ENCODE data around the gene ARHGEF19. TPM values are rescaled to one million over a fixed set of nuclear protein-coding genes. Genes with fewer than 3 reads are reported as not detected.

Gene ARHGEF19
- total RNA-seq, 1 experiment from 2014 or later, result 7.7 TPM

DNA sequence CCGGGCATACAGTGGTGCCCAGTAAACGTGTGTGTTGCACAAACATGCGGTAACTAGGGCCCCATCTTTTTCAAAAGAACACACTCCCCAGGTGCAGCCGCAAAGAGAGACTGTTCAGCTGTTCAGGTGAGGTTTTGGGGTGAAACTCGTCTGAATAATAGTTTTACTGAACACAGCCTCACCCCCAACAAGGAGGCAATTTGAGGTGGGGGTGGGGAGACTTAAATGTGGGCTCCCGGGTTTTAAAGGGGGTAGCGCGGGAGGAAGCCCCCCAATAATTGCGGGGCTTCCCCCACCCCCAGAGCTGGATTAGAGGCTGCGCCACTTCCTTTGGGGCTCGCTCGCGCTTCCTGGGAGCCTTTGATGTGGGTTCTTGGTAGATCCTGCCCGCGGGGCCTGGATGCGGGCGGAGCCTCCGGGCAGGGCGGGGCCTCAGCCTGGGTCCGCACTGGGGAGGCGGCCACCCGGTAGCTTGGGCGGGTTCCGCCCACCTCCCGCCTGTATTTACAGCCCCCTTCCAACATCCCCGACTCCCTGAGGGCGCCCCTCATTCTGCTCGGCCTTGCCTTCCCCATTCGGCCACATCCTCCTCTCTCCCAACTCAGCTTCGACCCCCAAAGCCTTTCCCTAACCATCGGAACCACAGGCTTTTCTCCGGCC, 50.2 kb downstream of the ARHGEF19 start:
- CTCF ChIA-PET, result interaction anchor here (0.5 kb wide), 1 partner anchor 130 kb away, joined by 3 read pairs; no protein-coding TSS in a partner anchor

DNA sequence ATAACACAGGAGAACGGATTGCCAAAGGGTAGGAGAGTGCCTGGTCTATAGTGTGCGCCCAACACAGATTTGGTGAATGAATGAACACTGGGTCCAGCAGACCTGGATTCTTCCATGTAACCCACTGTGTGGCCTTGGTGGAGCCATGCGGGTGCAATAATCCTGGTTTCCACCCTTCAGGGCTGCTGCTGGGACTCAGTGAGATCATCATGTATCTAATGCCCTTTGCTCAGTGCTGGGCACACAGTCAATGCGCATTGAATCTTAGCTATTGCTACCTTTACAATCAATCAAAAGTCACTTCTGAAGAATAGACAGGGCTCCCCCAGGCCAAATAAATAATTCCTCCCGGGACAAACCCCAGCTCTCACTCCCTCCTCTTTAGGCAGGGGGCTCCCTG, 50.7 kb downstream of the ARHGEF19 start:
- Histone ChIP-seq H3K36me3 (ENCODE audit: control insufficient read depth, insufficient read depth, low read length) (no peaks in the 10 kb centered on the region), H3K27me3 (replicated peaks; ENCODE audit: control insufficient read depth, insufficient read depth, low read length) (no peaks in the 10 kb centered on the region), H3K4me1 (peaks cover 12% of the 10 kb centered on the region; the same call in 1 of the 2 replicates), H3K9me3 (no peaks in the 10 kb centered on the region), H3K4me3 (ENCODE audit: low read depth, low read length) (no peak overlapping the region)
- Mint-ChIP-seq H3K27me3 (ENCODE audit: insufficient read depth, unreplicated experiment) (no peaks in the 10 kb centered on the region), H3K27ac (ENCODE audit: unreplicated experiment) (no peak overlapping the region), H3K36me3 (ENCODE audit: insufficient read depth, unreplicated experiment) (peaks cover 11% of the 10 kb centered on the region), H3K4me3 (ENCODE audit: unreplicated experiment) (no peak overlapping the region), H3K4me1 (ENCODE audit: low read depth, unreplicated experiment) (peaks cover 36% of the 10 kb centered on the region), H3K9me3 (ENCODE audit: unreplicated experiment) (no peaks in the 10 kb centered on the region)
- BruUV-seq (replicated peaks), result no TSS peak
- ChIA-PET CTCF (interaction anchor here (0.5 kb wide), 1 partner anchor 130 kb away, joined by 3 read pairs; no protein-coding TSS in a partner anchor), POLR2A (no interaction called here)
- intact Hi-C loops (cut with micrococcal nuclease; ENCODE audit: unreplicated experiment), result no loop called here
- TF ChIP-seq, protein P1, sequence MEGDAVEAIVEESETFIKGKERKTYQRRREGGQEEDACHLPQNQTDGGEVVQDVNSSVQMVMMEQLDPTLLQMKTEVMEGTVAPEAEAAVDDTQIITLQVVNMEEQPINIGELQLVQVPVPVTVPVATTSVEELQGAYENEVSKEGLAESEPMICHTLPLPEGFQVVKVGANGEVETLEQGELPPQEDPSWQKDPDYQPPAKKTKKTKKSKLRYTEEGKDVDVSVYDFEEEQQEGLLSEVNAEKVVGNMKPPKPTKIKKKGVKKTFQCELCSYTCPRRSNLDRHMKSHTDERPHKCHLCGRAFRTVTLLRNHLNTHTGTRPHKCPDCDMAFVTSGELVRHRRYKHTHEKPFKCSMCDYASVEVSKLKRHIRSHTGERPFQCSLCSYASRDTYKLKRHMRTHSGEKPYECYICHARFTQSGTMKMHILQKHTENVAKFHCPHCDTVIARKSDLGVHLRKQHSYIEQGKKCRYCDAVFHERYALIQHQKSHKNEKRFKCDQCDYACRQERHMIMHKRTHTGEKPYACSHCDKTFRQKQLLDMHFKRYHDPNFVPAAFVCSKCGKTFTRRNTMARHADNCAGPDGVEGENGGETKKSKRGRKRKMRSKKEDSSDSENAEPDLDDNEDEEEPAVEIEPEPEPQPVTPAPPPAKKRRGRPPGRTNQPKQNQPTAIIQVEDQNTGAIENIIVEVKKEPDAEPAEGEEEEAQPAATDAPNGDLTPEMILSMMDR (IDR thresholded peaks at IDR 0.05; ENCODE audit: insufficient read depth in 1 of 2, low read depth in 1 of 2, low read length in 1 of 2, severe bottlenecking in 1 of 2, unreplicated experiment in 1 of 2), result no peak
- no peak for DNase-seq

More for the DNA sequence above, 50.2 kb downstream of the ARHGEF19 start:
- Histone ChIP-seq H3K27me3 (replicated peaks; ENCODE audit: control insufficient read depth, insufficient read depth, low read length) (no peaks in the 10 kb centered on the region), H3K4me1 (peaks cover 9% of the 10 kb centered on the region; the same call in 1 of the 2 replicates), H3K36me3 (ENCODE audit: control insufficient read depth, insufficient read depth, low read length) (no peaks in the 10 kb centered on the region), H3K9me3 (no peaks in the 10 kb centered on the region), H3K4me3 (ENCODE audit: low read depth, low read length) (no peak overlapping the region)
- Mint-ChIP-seq H3K4me1 (ENCODE audit: low read depth, unreplicated experiment) (peaks cover 31% of the 10 kb centered on the region), H3K27ac (ENCODE audit: unreplicated experiment) (no peak overlapping the region), H3K27me3 (ENCODE audit: insufficient read depth, unreplicated experiment) (no peaks in the 10 kb centered on the region), H3K36me3 (ENCODE audit: insufficient read depth, unreplicated experiment) (peaks cover 11% of the 10 kb centered on the region), H3K4me3 (ENCODE audit: unreplicated experiment) (no peak overlapping the region), H3K9me3 (ENCODE audit: unreplicated experiment) (no peaks in the 10 kb centered on the region)
- DNase-seq, result no peak
- intact Hi-C loops (cut with micrococcal nuclease; ENCODE audit: unreplicated experiment), result no loop called here
- POLR2A ChIA-PET, result interaction anchor here (0.6 kb wide), 1 partner anchor 31 kb away, joined by 4 read pairs; no protein-coding TSS in a partner anchor
- TF ChIP-seq, protein P1 (IDR thresholded peaks at IDR 0.05; ENCODE audit: insufficient read depth in 1 of 2, low read depth in 1 of 2, low read length in 1 of 2, severe bottlenecking in 1 of 2, unreplicated experiment in 1 of 2), result no peak
- BruUV-seq (replicated peaks), result no TSS peak

DNA sequence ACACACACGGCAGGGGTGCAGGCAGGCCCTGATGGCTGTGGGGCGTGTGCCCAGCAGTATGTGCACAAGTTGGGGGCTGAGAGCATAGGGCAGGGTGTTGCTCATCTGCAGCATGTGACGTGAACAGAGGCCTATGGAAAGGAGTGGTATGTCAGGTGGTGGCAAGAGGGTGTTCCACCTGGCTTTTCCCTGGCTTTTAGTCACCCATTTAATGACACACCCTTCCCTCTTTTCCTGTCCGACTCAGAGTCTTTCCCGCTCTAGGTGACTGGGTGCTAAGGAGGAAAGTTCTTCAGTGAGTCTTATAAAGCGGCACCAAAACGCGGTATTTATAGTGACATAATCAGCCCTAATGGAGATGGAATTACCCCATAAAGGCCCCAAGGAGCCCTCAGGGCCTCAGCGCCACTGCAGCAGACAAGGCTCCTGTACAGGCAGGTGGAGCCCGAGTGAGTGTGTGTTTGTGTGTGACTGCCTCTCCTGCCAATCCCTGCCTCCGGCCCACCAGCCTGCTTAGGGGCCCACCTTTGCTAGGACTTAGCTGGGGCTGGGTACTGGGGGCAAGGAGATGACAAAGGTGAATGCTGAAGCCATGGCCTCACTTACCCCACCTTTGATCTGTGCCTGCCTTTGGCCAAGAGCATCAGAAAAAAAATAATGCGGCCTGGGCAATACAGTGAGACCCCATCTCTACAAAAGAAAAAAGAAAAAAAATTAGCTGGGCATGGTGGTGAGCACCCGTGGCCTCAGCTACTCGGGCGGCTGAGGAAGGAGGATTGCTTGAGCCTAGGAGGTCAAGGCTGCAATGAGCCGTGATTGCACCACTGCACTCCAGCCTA, 53.2 kb downstream of the ARHGEF19 start:
- POLR2A ChIA-PET, result no interaction called here
- Mint-ChIP-seq H3K27me3 (ENCODE audit: insufficient read depth, unreplicated experiment) (no peaks in the 10 kb centered on the region), H3K4me3 (ENCODE audit: unreplicated experiment) (no peak overlapping the region), H3K4me1 (ENCODE audit: low read depth, unreplicated experiment) (peaks cover 15% of the 10 kb centered on the region), H3K9me3 (ENCODE audit: unreplicated experiment) (no peaks in the 10 kb centered on the region), H3K27ac (ENCODE audit: unreplicated experiment) (no peak overlapping the region), H3K36me3 (ENCODE audit: insufficient read depth, unreplicated experiment) (peaks cover 7% of the 10 kb centered on the region)
- peaks cover 14% of the 10 kb centered on the region for H3K4me1 ChIP-seq
- CTCF ChIA-PET, result no interaction called here
- BruUV-seq (replicated peaks), result no TSS peak
- DNase-seq, result no peak
- no peaks in the 10 kb centered on the region for H3K9me3 ChIP-seq
- no peaks in the 10 kb centered on the region for H3K27me3 ChIP-seq (replicated peaks; ENCODE audit: control insufficient read depth, insufficient read depth, low read length)
- TF ChIP-seq, protein P1 (IDR thresholded peaks at IDR 0.05; ENCODE audit: insufficient read depth in 1 of 2, low read depth in 1 of 2, low read length in 1 of 2, severe bottlenecking in 1 of 2, unreplicated experiment in 1 of 2), result no peak
- no peak overlapping the region for H3K4me3 ChIP-seq (ENCODE audit: low read depth, low read length)
- H3K36me3 ChIP-seq (ENCODE audit: control insufficient read depth, insufficient read depth, low read length), result no peaks in the 10 kb centered on the region
- intact Hi-C loops (cut with micrococcal nuclease; ENCODE audit: unreplicated experiment), result no loop called here
